HepG2 (cell line): ENCODE measurements around the gene KLHL33. TPM values are rescaled to one million over a fixed set of nuclear protein-coding genes. Genes with fewer than 3 reads are reported as not detected.

Source experiments
- ATRX ChIP-seq: sonication (generic); formaldehyde crosslinking; IDR thresholded peaks from 2 replicates; pipeline ENCODE4 v1.4.0; 2020; ENCODE audit warnings: missing genetic modification reagents, borderline replicate concordance
- GTF2F1 ChIP-seq: fragments of 150-350 bp; IDR thresholded peaks from 2 replicates; pipeline ENCODE4 v1.6.1; 2014; ENCODE audit warnings: low read length
- ISL2 ChIP-seq: sonication (generic); formaldehyde crosslinking; IDR thresholded peaks from 2 replicates; pipeline ENCODE4 v1.5.0; 2020; ENCODE audit warnings: missing genetic modification reagents
- KAT8 ChIP-seq: IDR thresholded peaks from 2 replicates; pipeline ENCODE4 v1.6.1; 2016; ENCODE audit warnings: missing genetic modification reagents, missing compliant biosample characterization
- MTF2 ChIP-seq: sonication (generic); formaldehyde crosslinking; IDR thresholded peaks from 2 replicates; pipeline ENCODE4 v1.5.0; 2020; ENCODE audit warnings: missing genetic modification reagents, borderline replicate concordance
- PITX1 ChIP-seq: sonication (generic); formaldehyde crosslinking; IDR thresholded peaks from 2 replicates; pipeline ENCODE4 v1.5.1; 2020; ENCODE audit warnings: mild to moderate bottlenecking, missing genetic modification reagents
- RARG ChIP-seq: sonication (generic); formaldehyde crosslinking; IDR thresholded peaks from 2 replicates; pipeline ENCODE4 v1.4.0; 2020; ENCODE audit warnings: low read depth, mild to moderate bottlenecking, missing genetic modification reagents
- ZBTB20 ChIP-seq: sonication (generic); formaldehyde crosslinking; IDR thresholded peaks from 2 replicates; pipeline ENCODE4 v1.8.1; 2023; ENCODE audit warnings: missing genetic modification reagents, low read depth, mild to moderate bottlenecking, borderline replicate concordance
- ZFP82 ChIP-seq: sonication (generic); formaldehyde crosslinking; IDR thresholded peaks from 2 replicates; pipeline ENCODE4 v1.5.1; 2020; ENCODE audit warnings: mild to moderate bottlenecking, missing genetic modification reagents, borderline replicate concordance
- ZNF816 ChIP-seq: sonication (generic); formaldehyde crosslinking; IDR thresholded peaks from 2 replicates; pipeline ENCODE4 v1.8.0; 2022; ENCODE audit warnings: missing genetic modification reagents, mild to moderate bottlenecking, borderline replicate concordance
- polyA plus RNA-seq, 8 experiments: library from polyadenylated mRNA; depleted of rRNA in 3 of 8; stranded (reverse) in 7 of 8; unstranded in 1 of 8; fragments of >200 nt; fragmentation: Illumina TruSeq in 4 of 8; extraction: Trizol in 4 of 8; gene quantifications; 2 replicates each; pipeline versions ENCODE4 v1.2.1 to v1.2.3, GENCODE V29; 2011 to 2016; ENCODE audit warnings: low read depth in 4 of 8, missing spikeins in 1 of 8, mixed read lengths in 1 of 8; ENCODE audit not compliant: insufficient read depth in 1 of 8
- total RNA-seq, 5 experiments: library from RNA; depleted of rRNA; stranded (reverse); fragments of >200 nt; fragmentation: Illumina TruSeq; extraction: Trizol; gene quantifications; 2 replicates each; pipeline ENCODE4 v1.2.3, GENCODE V29; 2016; ENCODE audit warnings: low read depth in 1 of 5
- TF ChIP-seq, protein P1 (sequence below): sonication (generic); formaldehyde crosslinking; IDR thresholded peaks from 2 replicates; pipeline ENCODE4 v1.4.0; 2020; ENCODE audit warnings: missing genetic modification reagents
- TF ChIP-seq, protein P2 (sequence below): sonication (generic); formaldehyde crosslinking; conservative IDR thresholded peaks from 2 replicates; pipeline ENCODE4 v1.8.0; 2022; ENCODE audit warnings: missing genetic modification reagents
- TF ChIP-seq, protein P3 (sequence below): sonication (generic); formaldehyde crosslinking; IDR thresholded peaks from 2 replicates; pipeline ENCODE4 v1.5.1; 2020; ENCODE audit warnings: missing genetic modification reagents, mild to moderate bottlenecking, borderline replicate concordance
- TF ChIP-seq, protein P4 (sequence below): sonication (generic); formaldehyde crosslinking; IDR thresholded peaks from 2 replicates; pipeline ENCODE4 v1.8.0; 2022; ENCODE audit warnings: missing genetic modification reagents, mild to moderate bottlenecking, borderline replicate concordance
- TF ChIP-seq, protein P5 (sequence below): sonication (generic); formaldehyde crosslinking; IDR thresholded peaks from 2 replicates; pipeline ENCODE4 v1.4.0; 2020; ENCODE audit warnings: missing genetic modification reagents
- TF ChIP-seq, protein P6 (sequence below): sonication (generic); formaldehyde crosslinking; IDR thresholded peaks from 2 replicates; pipeline ENCODE4 v1.8.0; 2022; ENCODE audit warnings: mild to moderate bottlenecking, missing genetic modification reagents

The KLHL33 gene
- total and polyA plus RNA-seq, 2 of the 13 experiments (the other 11 are each of a cell fraction or from before 2014, with no cell fraction given), result not detected

DNA sequence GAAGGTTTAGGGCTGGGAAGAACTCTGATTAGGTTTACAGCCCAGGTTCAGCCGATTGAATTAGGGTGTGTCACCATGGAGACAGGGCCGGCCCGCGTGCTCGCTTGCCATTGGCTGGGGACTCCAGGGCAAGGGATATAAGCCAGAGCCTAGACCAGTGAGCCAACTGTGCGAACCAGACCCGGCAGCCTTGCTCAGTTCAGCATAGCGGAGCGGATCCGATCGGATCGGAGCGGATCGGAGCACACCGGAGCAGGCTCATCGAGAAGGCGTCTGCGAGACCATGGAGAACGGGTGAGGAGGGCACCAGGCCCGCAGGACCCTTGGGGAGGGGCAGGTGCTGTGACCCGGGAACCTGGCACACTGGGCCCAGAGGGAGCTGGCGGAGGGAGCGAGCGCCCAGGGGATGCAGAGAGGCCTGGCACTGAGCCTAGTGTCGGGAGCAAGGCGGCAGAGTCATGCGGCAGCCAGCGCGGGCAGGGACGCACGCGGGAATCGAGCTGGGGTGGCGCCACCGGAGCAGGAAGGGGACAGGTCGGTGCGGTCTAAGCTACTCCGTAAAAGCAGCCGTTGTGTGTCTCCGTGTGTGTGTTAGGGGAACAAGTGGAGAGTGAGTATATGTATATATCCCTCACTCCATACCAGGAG, 33.4 kb upstream of the KLHL33 start, which contains the start of gene PNP (continued):
- TF ChIP-seq, protein P1, sequence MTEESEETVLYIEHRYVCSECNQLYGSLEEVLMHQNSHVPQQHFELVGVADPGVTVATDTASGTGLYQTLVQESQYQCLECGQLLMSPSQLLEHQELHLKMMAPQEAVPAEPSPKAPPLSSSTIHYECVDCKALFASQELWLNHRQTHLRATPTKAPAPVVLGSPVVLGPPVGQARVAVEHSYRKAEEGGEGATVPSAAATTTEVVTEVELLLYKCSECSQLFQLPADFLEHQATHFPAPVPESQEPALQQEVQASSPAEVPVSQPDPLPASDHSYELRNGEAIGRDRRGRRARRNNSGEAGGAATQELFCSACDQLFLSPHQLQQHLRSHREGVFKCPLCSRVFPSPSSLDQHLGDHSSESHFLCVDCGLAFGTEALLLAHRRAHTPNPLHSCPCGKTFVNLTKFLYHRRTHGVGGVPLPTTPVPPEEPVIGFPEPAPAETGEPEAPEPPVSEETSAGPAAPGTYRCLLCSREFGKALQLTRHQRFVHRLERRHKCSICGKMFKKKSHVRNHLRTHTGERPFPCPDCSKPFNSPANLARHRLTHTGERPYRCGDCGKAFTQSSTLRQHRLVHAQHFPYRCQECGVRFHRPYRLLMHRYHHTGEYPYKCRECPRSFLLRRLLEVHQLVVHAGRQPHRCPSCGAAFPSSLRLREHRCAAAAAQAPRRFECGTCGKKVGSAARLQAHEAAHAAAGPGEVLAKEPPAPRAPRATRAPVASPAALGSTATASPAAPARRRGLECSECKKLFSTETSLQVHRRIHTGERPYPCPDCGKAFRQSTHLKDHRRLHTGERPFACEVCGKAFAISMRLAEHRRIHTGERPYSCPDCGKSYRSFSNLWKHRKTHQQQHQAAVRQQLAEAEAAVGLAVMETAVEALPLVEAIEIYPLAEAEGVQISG (CRISPR knock-in tag), result peak; percentile 85
- TF ChIP-seq, protein P2, sequence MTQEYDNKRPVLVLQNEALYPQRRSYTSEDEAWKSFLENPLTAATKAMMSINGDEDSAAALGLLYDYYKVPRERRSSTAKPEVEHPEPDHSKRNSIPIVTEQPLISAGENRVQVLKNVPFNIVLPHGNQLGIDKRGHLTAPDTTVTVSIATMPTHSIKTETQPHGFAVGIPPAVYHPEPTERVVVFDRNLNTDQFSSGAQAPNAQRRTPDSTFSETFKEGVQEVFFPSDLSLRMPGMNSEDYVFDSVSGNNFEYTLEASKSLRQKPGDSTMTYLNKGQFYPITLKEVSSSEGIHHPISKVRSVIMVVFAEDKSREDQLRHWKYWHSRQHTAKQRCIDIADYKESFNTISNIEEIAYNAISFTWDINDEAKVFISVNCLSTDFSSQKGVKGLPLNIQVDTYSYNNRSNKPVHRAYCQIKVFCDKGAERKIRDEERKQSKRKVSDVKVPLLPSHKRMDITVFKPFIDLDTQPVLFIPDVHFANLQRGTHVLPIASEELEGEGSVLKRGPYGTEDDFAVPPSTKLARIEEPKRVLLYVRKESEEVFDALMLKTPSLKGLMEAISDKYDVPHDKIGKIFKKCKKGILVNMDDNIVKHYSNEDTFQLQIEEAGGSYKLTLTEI (CRISPR knock-in tag), result no peak
- TF ChIP-seq, protein P3, sequence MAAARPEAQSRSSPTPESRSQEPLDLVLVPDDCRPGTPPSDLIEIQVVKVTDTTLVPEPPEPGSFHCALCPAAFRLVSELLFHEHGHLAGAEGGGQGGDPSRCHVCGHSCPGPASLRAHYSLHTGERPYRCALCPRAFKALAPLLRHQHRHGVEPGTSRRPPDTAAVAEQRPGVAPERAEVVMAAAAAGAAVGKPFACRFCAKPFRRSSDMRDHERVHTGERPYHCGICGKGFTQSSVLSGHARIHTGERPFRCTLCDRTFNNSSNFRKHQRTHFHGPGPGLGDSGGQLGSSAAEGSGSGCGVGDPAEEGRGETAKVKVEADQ (CRISPR knock-in tag), result peak; percentile 69; the same call in 1 of the 2 replicates
- TF ChIP-seq ZNF816 (CRISPR knock-in tag) (no peak), ATRX (CRISPR knock-in tag) (no peak), RARG (CRISPR knock-in tag) (no peak), MTF2 (peak; percentile 90; the same call in 1 of the 2 replicates), ZFP82 (no peak), GTF2F1 (peak; percentile 61; the same call in 1 of the 2 replicates), PITX1 (CRISPR knock-in tag) (peak; percentile 52), ISL2 (CRISPR knock-in tag) (no peak; the same call in 1 of the 2 replicates), ZBTB20 (CRISPR knock-in tag) (peak; percentile 71; the same call in 1 of the 2 replicates), KAT8 (CRISPR knock-in tag) (peak; percentile 86)
- TF ChIP-seq, protein P4, sequence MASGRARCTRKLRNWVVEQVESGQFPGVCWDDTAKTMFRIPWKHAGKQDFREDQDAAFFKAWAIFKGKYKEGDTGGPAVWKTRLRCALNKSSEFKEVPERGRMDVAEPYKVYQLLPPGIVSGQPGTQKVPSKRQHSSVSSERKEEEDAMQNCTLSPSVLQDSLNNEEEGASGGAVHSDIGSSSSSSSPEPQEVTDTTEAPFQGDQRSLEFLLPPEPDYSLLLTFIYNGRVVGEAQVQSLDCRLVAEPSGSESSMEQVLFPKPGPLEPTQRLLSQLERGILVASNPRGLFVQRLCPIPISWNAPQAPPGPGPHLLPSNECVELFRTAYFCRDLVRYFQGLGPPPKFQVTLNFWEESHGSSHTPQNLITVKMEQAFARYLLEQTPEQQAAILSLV (CRISPR knock-in tag), result peak; percentile 93; the same call in 1 of the 2 replicates
- TF ChIP-seq, protein P5, sequence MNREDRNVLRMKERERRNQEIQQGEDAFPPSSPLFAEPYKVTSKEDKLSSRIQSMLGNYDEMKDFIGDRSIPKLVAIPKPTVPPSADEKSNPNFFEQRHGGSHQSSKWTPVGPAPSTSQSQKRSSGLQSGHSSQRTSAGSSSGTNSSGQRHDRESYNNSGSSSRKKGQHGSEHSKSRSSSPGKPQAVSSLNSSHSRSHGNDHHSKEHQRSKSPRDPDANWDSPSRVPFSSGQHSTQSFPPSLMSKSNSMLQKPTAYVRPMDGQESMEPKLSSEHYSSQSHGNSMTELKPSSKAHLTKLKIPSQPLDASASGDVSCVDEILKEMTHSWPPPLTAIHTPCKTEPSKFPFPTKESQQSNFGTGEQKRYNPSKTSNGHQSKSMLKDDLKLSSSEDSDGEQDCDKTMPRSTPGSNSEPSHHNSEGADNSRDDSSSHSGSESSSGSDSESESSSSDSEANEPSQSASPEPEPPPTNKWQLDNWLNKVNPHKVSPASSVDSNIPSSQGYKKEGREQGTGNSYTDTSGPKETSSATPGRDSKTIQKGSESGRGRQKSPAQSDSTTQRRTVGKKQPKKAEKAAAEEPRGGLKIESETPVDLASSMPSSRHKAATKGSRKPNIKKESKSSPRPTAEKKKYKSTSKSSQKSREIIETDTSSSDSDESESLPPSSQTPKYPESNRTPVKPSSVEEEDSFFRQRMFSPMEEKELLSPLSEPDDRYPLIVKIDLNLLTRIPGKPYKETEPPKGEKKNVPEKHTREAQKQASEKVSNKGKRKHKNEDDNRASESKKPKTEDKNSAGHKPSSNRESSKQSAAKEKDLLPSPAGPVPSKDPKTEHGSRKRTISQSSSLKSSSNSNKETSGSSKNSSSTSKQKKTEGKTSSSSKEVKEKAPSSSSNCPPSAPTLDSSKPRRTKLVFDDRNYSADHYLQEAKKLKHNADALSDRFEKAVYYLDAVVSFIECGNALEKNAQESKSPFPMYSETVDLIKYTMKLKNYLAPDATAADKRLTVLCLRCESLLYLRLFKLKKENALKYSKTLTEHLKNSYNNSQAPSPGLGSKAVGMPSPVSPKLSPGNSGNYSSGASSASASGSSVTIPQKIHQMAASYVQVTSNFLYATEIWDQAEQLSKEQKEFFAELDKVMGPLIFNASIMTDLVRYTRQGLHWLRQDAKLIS (CRISPR knock-in tag), result peak; percentile 85; the same call in 1 of the 2 replicates
- TF ChIP-seq, protein P6, sequence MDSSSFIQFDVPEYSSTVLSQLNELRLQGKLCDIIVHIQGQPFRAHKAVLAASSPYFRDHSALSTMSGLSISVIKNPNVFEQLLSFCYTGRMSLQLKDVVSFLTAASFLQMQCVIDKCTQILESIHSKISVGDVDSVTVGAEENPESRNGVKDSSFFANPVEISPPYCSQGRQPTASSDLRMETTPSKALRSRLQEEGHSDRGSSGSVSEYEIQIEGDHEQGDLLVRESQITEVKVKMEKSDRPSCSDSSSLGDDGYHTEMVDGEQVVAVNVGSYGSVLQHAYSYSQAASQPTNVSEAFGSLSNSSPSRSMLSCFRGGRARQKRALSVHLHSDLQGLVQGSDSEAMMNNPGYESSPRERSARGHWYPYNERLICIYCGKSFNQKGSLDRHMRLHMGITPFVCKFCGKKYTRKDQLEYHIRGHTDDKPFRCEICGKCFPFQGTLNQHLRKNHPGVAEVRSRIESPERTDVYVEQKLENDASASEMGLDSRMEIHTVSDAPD (CRISPR knock-in tag), result peak; percentile 31; the same call in 1 of the 2 replicates
